Right ventricle myocardium superior (tissue), 1 donor: Measurements from ENCODE around the gene LRRTM3. TPM values are rescaled to one million over a fixed set of nuclear protein-coding genes. Genes with fewer than 3 reads are reported as not detected.
A peak's percentile ranks its signal among the peaks of the same experiment; 100 is the strongest.

Source experiments
- ATAC-seq: fragments of 200-7000 bp; cut with Tn5 transposase; one replicate; pipeline ENCODE4 v1.9.1; 2020; ENCODE audit warnings: mild to moderate bottlenecking; ENCODE audit not compliant: poor library complexity
- DNase-seq: peaks from one replicate; pipeline ENCODE4 v3.0.0-alpha.2; 2020
- intact Hi-C: fragments of 100-400 bp; cut with DNase I; formaldehyde crosslinking; loops from one replicate; pipeline ENCODE4 v1.11.2; 2022
- total RNA-seq: library from RNA; stranded (reverse); fragmentation: NEBNext Ultra II Directional; extraction: Animal tissue kit (Norgen Biotek cat#: 25700); gene quantifications from one replicate; pipeline ENCODE4 v1.2.1, GENCODE V29; 2021
- donor health status: DM: no; HTN: yes; CAD: no; lungs with severe emphysema.

LRRTM3 gene
- total RNA-seq, 1 donor from 2014 or later = not detected

GRCh38 chr10:67004690-67005089, 78.9 kb downstream of the LRRTM3 start:
- ATAC-seq = no peak
- intact Hi-C loops = no loop called here
- DNase-seq = no peak

GRCh38 chr10:67005981-67006380, 80.1 kb downstream of the LRRTM3 start:
- intact Hi-C loops = no loop called here
- ATAC-seq (no peak), DNase-seq (no peak)

- intact Hi-C loops = no loop called here
- no peak for ATAC-seq
- no peak for DNase-seq
Observed at GRCh38 chr10:67011480-67011879, 85.6 kb downstream of the LRRTM3 start.

GRCh38 chr10:67011981-67012380, 86.1 kb downstream of the LRRTM3 start:
- ATAC-seq = no peak
- DNase-seq = no peak

GRCh38 chr10:67015225-67015624, 89.4 kb downstream of the LRRTM3 start:
- DNase-seq (no peak), ATAC-seq (no peak)
- intact Hi-C loops = no loop called here

More at GRCh38 chr10:67011981-67012380, 86.1 kb downstream of the LRRTM3 start:
- intact Hi-C loops = no loop called here

- intact Hi-C loops = no loop called here
- no peak for ATAC-seq
- no peak for DNase-seq
Observed at GRCh38 chr10:67017218-67017617, 91.4 kb downstream of the LRRTM3 start.

GRCh38 chr10:67022099-67022498, 96.3 kb downstream of the LRRTM3 start:
- ATAC-seq = no peak
- intact Hi-C loops = no loop called here
- DNase-seq = no peak

GRCh38 chr10:67033878-67034277, 108.0 kb downstream of the LRRTM3 start:
- ATAC-seq = no peak
- intact Hi-C loops = no loop called here
- no peak for DNase-seq

- intact Hi-C loops = no loop called here
- DNase-seq (no peak), ATAC-seq (no peak)
Observed at GRCh38 chr10:67036808-67037207, 111.0 kb downstream of the LRRTM3 start.

- intact Hi-C loops = no loop called here
- ATAC-seq = no peak
Observed at GRCh38 chr10:67043041-67043440, 117.2 kb downstream of the LRRTM3 start.

GRCh38 chr10:67045404-67045803, 119.6 kb downstream of the LRRTM3 start:
- ATAC-seq (no peak), DNase-seq (no peak)
- intact Hi-C loops = no loop called here

More at GRCh38 chr10:67043041-67043440, 117.2 kb downstream of the LRRTM3 start:
- no peak for DNase-seq

- ATAC-seq (no peak), DNase-seq (no peak)
- intact Hi-C loops = no loop called here
Observed at GRCh38 chr10:67046507-67046906, 120.7 kb downstream of the LRRTM3 start.

GRCh38 chr10:67049988-67050387, 124.2 kb downstream of the LRRTM3 start:
- intact Hi-C loops = no loop called here
- no peak for DNase-seq
- no peak for ATAC-seq

- ATAC-seq (no peak), DNase-seq (no peak)
- intact Hi-C loops = no loop called here
Observed at GRCh38 chr10:67050415-67050814, 124.6 kb downstream of the LRRTM3 start.

- DNase-seq = no peak
- ATAC-seq = no peak
- intact Hi-C loops = no loop called here
Observed at GRCh38 chr10:67072654-67073053, 146.8 kb downstream of the LRRTM3 start.

- DNase-seq (no peak), ATAC-seq (peak; percentile 82)
- intact Hi-C loops = no loop called here
Observed at GRCh38 chr10:67075491-67075971, 149.7 kb downstream of the LRRTM3 start.

- ATAC-seq (peak; percentile 77), DNase-seq (no peak)
- intact Hi-C loops = no loop called here
Observed at GRCh38 chr10:67076144-67076543, 150.3 kb downstream of the LRRTM3 start.

GRCh38 chr10:67077376-67077775, 151.5 kb downstream of the LRRTM3 start:
- no peak for DNase-seq
- no peak for ATAC-seq
- intact Hi-C loops = no loop called here

GRCh38 chr10:67079126-67079525, 153.3 kb downstream of the LRRTM3 start:
- ATAC-seq = no peak

GRCh38 chr10:67086327-67087134, 160.7 kb downstream of the LRRTM3 start:
- ATAC-seq (peak; percentile 71), DNase-seq (no peak)
- intact Hi-C loops = no loop called here

More at GRCh38 chr10:67079126-67079525, 153.3 kb downstream of the LRRTM3 start:
- DNase-seq = peak; percentile 46
- intact Hi-C loops = no loop called here

GRCh38 chr10:67087135-67087425, 161.2 kb downstream of the LRRTM3 start:
- intact Hi-C loops = no loop called here
- ATAC-seq (no peak), DNase-seq (no peak)
